HepG2 (cell line): ENCODE data around the gene OXLD1. TPM values are rescaled to one million over a fixed set of nuclear protein-coding genes. Genes with fewer than 3 reads are reported as not detected.
"Not testable (repeated sequence)": the region's sequence is repeated elsewhere in the genome, so short reads cannot be mapped to it uniquely, and the experiment has no call there.

ENCODE experiments used
- ATAC-seq: fragments of 200-7000 bp; cut with Tn5 transposase; 3 replicates; pipeline ENCODE4 v1.9.1; 2020; ENCODE audit warnings: mild to moderate bottlenecking, moderate library complexity
- BruUV-seq: library from RNA; stranded (reverse); fragments of 400-500 nt; replicated peaks from 2 replicates; lab custom pipeline; 2021; lab: Mats Ljungman, UMichigan
- CTCF ChIA-PET: fragments of 300-600 bp; formaldehyde crosslinking; extraction: SDS; loops from one replicate; lab custom pipeline; 2021; ENCODE audit warnings: low total read pairs, inconsistent platforms, low intra/inter-chr PET ratio; lab: Yijun Ruan, JAX
- POLR2A ChIA-PET: fragments of 350-600 bp; sonication (Branson Sonifier 250); formaldehyde crosslinking; loops from one replicate; lab custom pipeline; 2020; ENCODE audit warnings: antibody characterized with exemption, inconsistent platforms; lab: Yijun Ruan, JAX
- DNase-seq: peaks from one replicate; pipeline ENCODE4 v3.0.0-alpha.2; 2015; ENCODE audit warnings: low spot score
- FAIRE-seq: peaks from 3 replicates; lab custom pipeline; 2011; peaks lifted over from hg19 to GRCh38; lab: Jason Lieb, UNC
- H2AFZ ChIP-seq: one replicate; pipeline ENCODE4 v1.6.1; 2011; ENCODE audit warnings: low read length, inconsistent platforms
- H3K27ac ChIP-seq: fragments of 300-600 bp; 3 replicates; pipeline ENCODE4 v1.8.0; 2011; ENCODE audit warnings: mixed run types, mild to moderate bottlenecking, mixed read lengths, low read length, inconsistent platforms; ENCODE audit not compliant: insufficient read depth; ENCODE audit errors: extremely low read length
- H3K27me3 ChIP-seq, 2 experiments: fragments of 200-600 bp in 1 of 2; 2 replicates in 1 of 2; 3 replicates in 1 of 2; pipeline versions ENCODE4 v1.6.0 to v1.8.0; 2011; ENCODE audit warnings: low read length in 2 of 2, mild to moderate bottlenecking in 2 of 2, moderate library complexity in 2 of 2, inconsistent platforms in 1 of 2; ENCODE audit not compliant: insufficient read depth in 2 of 2, control insufficient read depth in 1 of 2
- H3K36me3 ChIP-seq, 2 experiments: fragments of 200-600 bp in 1 of 2; replicated peaks in 1 of 2; 2 replicates in 1 of 2; 3 replicates in 1 of 2; pipeline versions ENCODE4 v1.5.1 to v1.8.0; 2011; ENCODE audit warnings: low read length in 2 of 2, inconsistent platforms in 1 of 2; ENCODE audit not compliant: insufficient read depth in 2 of 2, control insufficient read depth in 1 of 2
- H3K4me1 ChIP-seq: 2 replicates; pipeline ENCODE4 v1.5.1; 2012; ENCODE audit warnings: low read length, inconsistent platforms; ENCODE audit not compliant: insufficient read depth
- H3K4me2 ChIP-seq: 2 replicates; pipeline ENCODE4 v1.6.0; 2011; ENCODE audit warnings: low read depth, low read length, inconsistent platforms
- H3K4me3 ChIP-seq, 3 experiments: fragments of 200-600 bp in 1 of 3; sonication (generic), shearing (Covaris generic) in 1 of 3; replicated peaks in 1 of 3; 2 replicates each; pipeline ENCODE4 v1.5.1; 2011 to 2016; ENCODE audit warnings: low read length in 3 of 3, inconsistent platforms in 2 of 3, low read depth in 2 of 3, mild to moderate bottlenecking in 2 of 3, control low read depth in 1 of 3, mixed read lengths in 1 of 3; ENCODE audit not compliant: insufficient read depth in 1 of 3
- H3K79me2 ChIP-seq: one replicate; pipeline ENCODE4 v1.6.1; 2011; ENCODE audit warnings: low read length, inconsistent platforms; ENCODE audit not compliant: insufficient read depth
- H3K9ac ChIP-seq: 2 replicates; pipeline ENCODE4 v1.6.0; 2011; ENCODE audit warnings: mild to moderate bottlenecking, low read depth, low read length, inconsistent platforms; ENCODE audit not compliant: insufficient read depth
- H3K9me3 ChIP-seq: 2 replicates; pipeline ENCODE4 v1.5.1; 2012; ENCODE audit warnings: mild to moderate bottlenecking, low read length
- H4K20me1 ChIP-seq: 2 replicates; pipeline ENCODE4 v1.6.0; 2011; ENCODE audit warnings: inconsistent platforms, mild to moderate bottlenecking, low read length, moderate library complexity; ENCODE audit not compliant: insufficient read depth
- FOXA1 ChIP-seq, 2 experiments: fragments of 450-650 bp in 1 of 2; sonication (generic) in 1 of 2; formaldehyde crosslinking in 1 of 2; IDR thresholded peaks; 2 replicates each; pipeline versions ENCODE4 v1.4.0 to v1.6.1; 2016 to 2020; ENCODE audit warnings: missing genetic modification reagents in 1 of 2
- FOXP4 ChIP-seq: sonication (generic); formaldehyde crosslinking; IDR thresholded peaks from 2 replicates; pipeline ENCODE4 v1.4.0; 2020; ENCODE audit warnings: missing genetic modification reagents
- KAT8 ChIP-seq: IDR thresholded peaks from 2 replicates; pipeline ENCODE4 v1.6.1; 2016; ENCODE audit warnings: missing genetic modification reagents, missing compliant biosample characterization
- MAFK ChIP-seq, 2 experiments: IDR thresholded peaks in 1 of 2; conservative IDR thresholded peaks in 1 of 2; 2 replicates each; pipeline ENCODE4 v1.6.1; 2011; ENCODE audit warnings: improper control_type of control experiment in 2 of 2, low read length in 2 of 2
- MTF2 ChIP-seq: sonication (generic); formaldehyde crosslinking; IDR thresholded peaks from 2 replicates; pipeline ENCODE4 v1.5.0; 2020; ENCODE audit warnings: missing genetic modification reagents, borderline replicate concordance
- RBFOX2 ChIP-seq: fragments of 200-400 bp; formaldehyde crosslinking; IDR thresholded peaks from 2 replicates; pipeline ENCODE4 v1.6.1; 2017; ENCODE audit warnings: low read depth, mild to moderate bottlenecking, low read length
- SAP130 ChIP-seq: IDR thresholded peaks from 2 replicates; pipeline ENCODE4 v1.6.1; 2016; ENCODE audit warnings: low read depth
- SMC3 ChIP-seq: IDR thresholded peaks from 2 replicates; pipeline ENCODE4 v1.6.1; 2011; ENCODE audit warnings: low read length, improper control_type of control experiment
- ZBTB25 ChIP-seq: IDR thresholded peaks from 2 replicates; pipeline ENCODE4 v1.6.1; 2018; ENCODE audit warnings: missing genetic modification reagents
- ZFP90 ChIP-seq: sonication (generic); formaldehyde crosslinking; IDR thresholded peaks from 2 replicates; pipeline ENCODE4 v1.8.0; 2022; ENCODE audit warnings: missing genetic modification reagents, mild to moderate bottlenecking, inconsistent platforms, borderline replicate concordance
- ZNF263 ChIP-seq: sonication (generic); formaldehyde crosslinking; IDR thresholded peaks from 2 replicates; pipeline ENCODE4 v1.4.0; 2020; ENCODE audit warnings: missing genetic modification reagents
- ZNF547 ChIP-seq: sonication (generic); formaldehyde crosslinking; IDR thresholded peaks from 2 replicates; pipeline ENCODE4 v1.5.1; 2020; ENCODE audit warnings: mild to moderate bottlenecking, missing genetic modification reagents
- WGBS: methylation state at CpG from one replicate; pipeline ENCODE4 v1.1.6; 2017; ENCODE audit warnings: low lambda C conversion rate; 5-methylcytosine and 5-hydroxymethylcytosine counted together
- in situ Hi-C: cut with HindIII; loops from 2 replicates; pipeline ENCODE4 v1.10.0; 2017; ENCODE audit warnings: low pct_unique_long_range_greater_than_20kb; ENCODE audit not compliant: extremely low pct_ligation_motif_present
- intact Hi-C: fragments of 100-400 bp; cut with micrococcal nuclease; formaldehyde crosslinking; loops from one replicate; pipeline ENCODE4 v1.10.0; 2022; ENCODE audit not compliant: unreplicated experiment
- polyA plus RNA-seq, 8 experiments: library from polyadenylated mRNA; depleted of rRNA in 3 of 8; stranded (reverse) in 7 of 8; unstranded in 1 of 8; fragments of >200 nt; fragmentation: Illumina TruSeq in 4 of 8; extraction: Trizol in 4 of 8; gene quantifications; 2 replicates each; pipeline versions ENCODE4 v1.2.1 to v1.2.3, GENCODE V29; 2011 to 2016; ENCODE audit warnings: low read depth in 4 of 8, missing spikeins in 1 of 8, mixed read lengths in 1 of 8; ENCODE audit not compliant: insufficient read depth in 1 of 8
- total RNA-seq, 5 experiments: library from RNA; depleted of rRNA; stranded (reverse); fragments of >200 nt; fragmentation: Illumina TruSeq; extraction: Trizol; gene quantifications; 2 replicates each; pipeline ENCODE4 v1.2.3, GENCODE V29; 2016; ENCODE audit warnings: low read depth in 1 of 5
- TF ChIP-seq, protein P1 (sequence below): sonication (generic); formaldehyde crosslinking; IDR thresholded peaks from 2 replicates; pipeline ENCODE4 v1.4.0; 2020; ENCODE audit warnings: missing genetic modification reagents
- TF ChIP-seq, protein P2 (sequence below): sonication (generic); formaldehyde crosslinking; IDR thresholded peaks from 2 replicates; pipeline ENCODE4 v1.4.0; 2020; ENCODE audit warnings: mild to moderate bottlenecking, low read depth, missing genetic modification reagents

The OXLD1 gene
- total and polyA plus RNA-seq, 2 of the 13 experiments (the other 11 are each of a cell fraction or from before 2014, with no cell fraction given) = 27.1 to 37.5 TPM

DNA sequence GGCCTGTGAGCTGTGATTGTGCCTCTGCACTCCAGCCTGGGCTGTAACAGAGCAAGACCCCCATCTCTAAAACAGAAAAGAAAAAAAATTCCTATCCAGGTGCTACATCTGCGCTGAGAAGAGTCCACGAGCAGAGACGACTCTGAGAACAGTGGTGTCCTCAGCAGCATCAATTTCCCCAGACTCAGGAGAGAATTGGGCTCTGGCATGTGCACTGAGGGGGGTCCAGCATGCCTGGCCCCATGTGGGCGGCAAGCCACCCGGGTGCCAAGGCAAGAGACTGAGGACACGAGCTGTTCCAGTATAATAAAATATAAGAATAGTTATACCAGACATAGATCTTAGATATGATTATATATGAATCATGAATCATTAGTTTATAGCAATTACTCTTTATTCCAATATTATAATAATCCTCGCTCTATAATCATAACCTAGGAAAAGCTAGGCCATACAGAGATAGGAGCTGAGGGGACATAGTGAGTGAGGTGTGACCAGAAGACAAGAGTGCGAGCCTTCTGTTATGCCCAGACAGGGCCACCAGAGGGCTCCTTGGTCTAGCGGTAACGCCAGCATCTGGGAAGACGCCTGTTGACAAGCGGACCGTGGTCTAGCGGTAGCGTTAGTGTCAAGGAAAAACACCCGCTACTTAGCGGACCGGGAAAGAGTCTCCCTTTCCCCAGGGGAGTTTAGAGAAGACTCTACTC lies 9.3 kb upstream of the OXLD1 start (continued):
- peak; percentile 55; the same call in 1 of the 2 replicates for TF ChIP-seq SAP130 (CRISPR knock-in tag)
- 0 out of 2 replicates have a peak, but pooled peaks have one; percentile 44 for TF ChIP-seq ZNF547 (CRISPR knock-in tag)
- TF ChIP-seq, protein P1, sequence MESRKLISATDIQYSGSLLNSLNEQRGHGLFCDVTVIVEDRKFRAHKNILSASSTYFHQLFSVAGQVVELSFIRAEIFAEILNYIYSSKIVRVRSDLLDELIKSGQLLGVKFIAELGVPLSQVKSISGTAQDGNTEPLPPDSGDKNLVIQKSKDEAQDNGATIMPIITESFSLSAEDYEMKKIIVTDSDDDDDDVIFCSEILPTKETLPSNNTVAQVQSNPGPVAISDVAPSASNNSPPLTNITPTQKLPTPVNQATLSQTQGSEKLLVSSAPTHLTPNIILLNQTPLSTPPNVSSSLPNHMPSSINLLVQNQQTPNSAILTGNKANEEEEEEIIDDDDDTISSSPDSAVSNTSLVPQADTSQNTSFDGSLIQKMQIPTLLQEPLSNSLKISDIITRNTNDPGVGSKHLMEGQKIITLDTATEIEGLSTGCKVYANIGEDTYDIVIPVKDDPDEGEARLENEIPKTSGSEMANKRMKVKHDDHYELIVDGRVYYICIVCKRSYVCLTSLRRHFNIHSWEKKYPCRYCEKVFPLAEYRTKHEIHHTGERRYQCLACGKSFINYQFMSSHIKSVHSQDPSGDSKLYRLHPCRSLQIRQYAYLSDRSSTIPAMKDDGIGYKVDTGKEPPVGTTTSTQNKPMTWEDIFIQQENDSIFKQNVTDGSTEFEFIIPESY (CRISPR knock-in tag) = peak; percentile 94
- peak; percentile 47 for TF ChIP-seq SMC3
- TF ChIP-seq FOXA1 (IDR thresholded peaks at IDR 0.05) = not testable (repeated sequence)
- TF ChIP-seq FOXA1 (CRISPR knock-in tag; IDR thresholded peaks at IDR 0.05) = peak; percentile 74

DNA sequence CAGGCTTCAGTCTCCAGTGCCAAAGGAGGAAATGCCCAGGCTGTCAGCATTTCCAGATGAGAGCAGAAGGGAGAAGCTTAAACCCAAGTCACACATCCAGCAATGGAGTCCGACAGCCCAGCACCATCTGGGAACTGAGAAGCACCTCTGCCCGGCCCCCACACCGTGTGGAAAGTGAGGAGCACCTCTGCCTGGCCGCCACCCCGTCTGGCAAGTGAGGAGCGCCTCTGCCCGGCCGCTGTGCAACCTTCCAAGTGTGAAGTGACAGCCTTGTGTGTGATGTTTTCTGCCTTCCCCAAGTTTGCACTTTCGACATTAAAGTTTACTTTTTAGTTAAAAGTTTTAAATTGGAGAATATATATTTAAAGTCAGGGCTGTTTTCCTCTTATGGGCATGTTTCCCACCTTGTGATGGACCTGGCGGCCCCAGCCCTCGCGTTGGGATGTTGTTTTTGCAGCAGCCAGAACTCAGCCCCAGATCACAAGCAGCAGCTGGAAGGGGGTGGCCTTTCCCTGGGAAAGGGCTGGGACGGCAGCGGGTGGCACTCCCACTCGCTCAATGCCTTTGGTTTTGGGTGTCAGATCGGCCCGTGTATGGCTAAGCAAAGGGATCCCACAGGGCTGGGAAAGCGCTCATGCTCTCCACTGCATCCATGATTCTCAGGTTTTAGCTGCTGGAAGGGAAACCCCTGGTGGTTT lies 7.3 kb upstream of the OXLD1 start:
- Histone ChIP-seq H3K9ac (no peak overlapping the region), H3K4me1 (0 out of 2 replicates have a peak, but pooled peaks cover 7% of the 10 kb centered on the region), H3K9me3 (no peaks in the 10 kb centered on the region), H2AFZ (no peak overlapping the region), H3K27me3 (no peaks in the 10 kb centered on the region), H3K4me3 (no peak overlapping the region), H3K79me2 (peaks cover under 1% of the 10 kb centered on the region), H4K20me1 (no peaks in the 10 kb centered on the region), H3K36me3 (peaks cover 32 to 49% of the 10 kb centered on the region in 2 experiments), H3K27ac (no peak overlapping the region), H3K4me2 (no peak overlapping the region)
- in situ Hi-C loops (no loop called here), intact Hi-C loops (no loop called here)
- POLR2A ChIA-PET = interaction anchor here (2.1 to 3.9 kb wide), 3 partner anchors 10 to 29 kb away, joined by 8 to 26 read pairs (median 13); partner anchors contain the start of genes ARL16, HGS and MRPL12
- DNase-seq (no peak), ATAC-seq (no peak), FAIRE-seq (no peak)
- 96% methylated on average over 16 of the region's 18 CpGs for WGBS
- CTCF ChIA-PET = no interaction called here
- TSS peak; percentile 29 for BruUV-seq
- TF ChIP-seq MTF2 (no peak), ZBTB25 (CRISPR knock-in tag) (no peak), ZFP90 (no peak), ZNF263 (CRISPR knock-in tag) (no peak), KAT8 (CRISPR knock-in tag) (no peak), RBFOX2 (peak; percentile 38; the same call in 1 of the 2 replicates), FOXP4 (no peak), MAFK (conservative IDR thresholded peaks at IDR 0.05 in 1 of 2, IDR thresholded peaks at IDR 0.05 in 1 of 2; ENCODE audit: low read length in 2 of 2) (no peak)
- TF ChIP-seq, protein P2, sequence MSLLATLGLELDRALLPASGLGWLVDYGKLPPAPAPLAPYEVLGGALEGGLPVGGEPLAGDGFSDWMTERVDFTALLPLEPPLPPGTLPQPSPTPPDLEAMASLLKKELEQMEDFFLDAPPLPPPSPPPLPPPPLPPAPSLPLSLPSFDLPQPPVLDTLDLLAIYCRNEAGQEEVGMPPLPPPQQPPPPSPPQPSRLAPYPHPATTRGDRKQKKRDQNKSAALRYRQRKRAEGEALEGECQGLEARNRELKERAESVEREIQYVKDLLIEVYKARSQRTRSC = no peak
